Measurements from ENCODE around the gene MID1. TPM values are rescaled to one million over a fixed set of nuclear protein-coding genes. Genes with fewer than 3 reads are reported as not detected.

MID1 gene
- total RNA-seq, 1 donor from 2014 or later = 48.1 TPM

DNA sequence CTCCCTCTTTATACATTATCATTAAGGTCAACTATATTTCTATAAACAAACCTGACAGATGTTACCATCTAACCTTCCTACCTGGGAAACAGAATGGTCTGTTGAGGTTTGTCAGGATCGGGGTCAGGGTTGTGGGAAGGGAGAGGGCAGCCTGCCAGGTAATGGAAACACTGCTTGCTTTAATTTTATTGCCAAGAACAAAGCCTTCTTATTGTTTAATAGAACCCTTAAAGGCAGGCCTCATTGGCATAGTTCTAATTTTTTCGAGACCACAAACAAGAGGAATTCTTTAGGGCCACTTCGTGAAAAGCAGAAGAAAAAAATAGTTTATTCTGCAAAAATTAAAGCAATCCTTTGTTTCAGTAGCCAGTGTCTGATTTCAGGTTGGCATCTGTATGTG, 113.2 kb downstream of the MID1 start:
- DNase-seq (ENCODE audit: low read depth, low spot score) = no peak
- Mint-ChIP-seq H3K36me3 (ENCODE audit: low read depth) (peaks cover 8% of the 10 kb centered on the region), H3K27me3 (ENCODE audit: low read depth) (no peaks in the 10 kb centered on the region), H3K4me1 (peaks cover 26% of the 10 kb centered on the region), H3K9me3 (peaks cover 2% of the 10 kb centered on the region), H3K27ac (ENCODE audit: unreplicated experiment) (no peak overlapping the region), H3K4me3 (no peak overlapping the region)
- TF ChIP-seq, protein P1, sequence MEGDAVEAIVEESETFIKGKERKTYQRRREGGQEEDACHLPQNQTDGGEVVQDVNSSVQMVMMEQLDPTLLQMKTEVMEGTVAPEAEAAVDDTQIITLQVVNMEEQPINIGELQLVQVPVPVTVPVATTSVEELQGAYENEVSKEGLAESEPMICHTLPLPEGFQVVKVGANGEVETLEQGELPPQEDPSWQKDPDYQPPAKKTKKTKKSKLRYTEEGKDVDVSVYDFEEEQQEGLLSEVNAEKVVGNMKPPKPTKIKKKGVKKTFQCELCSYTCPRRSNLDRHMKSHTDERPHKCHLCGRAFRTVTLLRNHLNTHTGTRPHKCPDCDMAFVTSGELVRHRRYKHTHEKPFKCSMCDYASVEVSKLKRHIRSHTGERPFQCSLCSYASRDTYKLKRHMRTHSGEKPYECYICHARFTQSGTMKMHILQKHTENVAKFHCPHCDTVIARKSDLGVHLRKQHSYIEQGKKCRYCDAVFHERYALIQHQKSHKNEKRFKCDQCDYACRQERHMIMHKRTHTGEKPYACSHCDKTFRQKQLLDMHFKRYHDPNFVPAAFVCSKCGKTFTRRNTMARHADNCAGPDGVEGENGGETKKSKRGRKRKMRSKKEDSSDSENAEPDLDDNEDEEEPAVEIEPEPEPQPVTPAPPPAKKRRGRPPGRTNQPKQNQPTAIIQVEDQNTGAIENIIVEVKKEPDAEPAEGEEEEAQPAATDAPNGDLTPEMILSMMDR (conservative IDR thresholded peaks at IDR 0.05) = no peak

DNA sequence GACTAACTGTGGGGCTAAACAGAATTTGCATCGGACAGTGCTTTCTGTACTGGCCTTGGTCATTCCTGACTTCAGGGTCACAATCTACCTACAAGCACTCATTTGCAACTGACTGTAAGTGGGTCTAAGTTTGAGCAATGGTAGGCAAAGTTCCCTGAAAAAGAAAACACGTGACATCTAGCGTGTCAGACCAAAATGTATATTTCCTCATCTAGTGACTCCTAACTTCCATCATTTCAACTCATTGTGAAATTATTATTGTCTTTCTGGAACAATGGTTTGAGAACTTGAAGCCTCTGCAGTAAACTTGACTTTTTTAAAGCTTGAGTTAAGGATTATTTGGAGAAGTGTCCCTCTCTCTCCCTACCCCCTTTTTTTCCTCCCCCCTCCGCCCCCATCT, 113.6 kb downstream of the MID1 start:
- Mint-ChIP-seq H3K27ac (ENCODE audit: unreplicated experiment) (no peak overlapping the region), H3K27me3 (ENCODE audit: low read depth) (no peaks in the 10 kb centered on the region), H3K4me1 (peaks cover 22% of the 10 kb centered on the region), H3K4me3 (no peak overlapping the region), H3K9me3 (peaks cover 2% of the 10 kb centered on the region), H3K36me3 (ENCODE audit: low read depth) (peaks cover 5% of the 10 kb centered on the region)
- TF ChIP-seq, protein P1 (conservative IDR thresholded peaks at IDR 0.05) = no peak
- DNase-seq (ENCODE audit: low read depth, low spot score) = no peak

DNA sequence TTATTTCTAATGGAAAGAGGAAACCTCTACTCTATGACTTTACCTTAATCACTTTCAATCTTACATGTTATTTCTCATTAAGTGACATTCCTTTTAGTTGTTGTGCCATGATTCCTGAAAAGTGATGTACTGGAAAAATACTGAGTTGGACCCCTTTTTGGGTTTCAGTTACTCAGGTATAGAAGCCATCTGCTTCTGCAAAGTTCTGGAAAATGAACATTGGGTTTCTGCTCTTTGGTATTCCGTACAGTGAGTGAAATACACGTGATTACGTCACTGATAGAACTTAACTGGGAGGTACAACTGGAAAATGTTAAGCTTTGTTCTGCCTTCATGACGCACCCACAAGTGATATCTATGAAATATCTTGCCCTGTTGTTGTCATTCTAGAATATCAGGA, 114.7 kb downstream of the MID1 start:
- Mint-ChIP-seq H3K27ac (ENCODE audit: unreplicated experiment) (no peak overlapping the region), H3K4me3 (no peak overlapping the region), H3K36me3 (ENCODE audit: low read depth) (peaks cover 6% of the 10 kb centered on the region), H3K27me3 (ENCODE audit: low read depth) (no peaks in the 10 kb centered on the region), H3K9me3 (peaks cover 7% of the 10 kb centered on the region), H3K4me1 (peaks cover 20% of the 10 kb centered on the region)
- TF ChIP-seq, protein P1 (conservative IDR thresholded peaks at IDR 0.05) = no peak
- DNase-seq (ENCODE audit: low read depth, low spot score) = no peak

DNA sequence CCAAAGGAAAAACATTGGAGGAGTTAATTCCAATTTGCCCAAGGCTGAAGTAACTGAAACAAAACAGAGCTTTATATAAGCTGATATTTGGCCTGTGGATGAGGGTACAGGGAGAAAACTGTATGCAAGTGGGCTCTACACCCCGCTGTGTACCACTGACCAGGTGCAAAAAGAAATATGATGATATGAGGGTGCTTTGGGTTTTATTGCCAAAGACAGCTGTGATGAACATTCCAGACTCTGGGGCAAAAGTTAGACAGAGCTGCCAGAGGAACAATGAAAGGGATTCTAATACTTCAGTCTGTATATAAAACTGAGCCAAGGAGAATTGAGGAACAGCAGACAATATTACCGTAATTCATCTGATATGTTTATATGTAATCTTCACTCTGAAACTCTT, 117.4 kb downstream of the MID1 start:
- Mint-ChIP-seq H3K27me3 (ENCODE audit: low read depth) (no peaks in the 10 kb centered on the region), H3K36me3 (ENCODE audit: low read depth) (peaks cover 10% of the 10 kb centered on the region), H3K4me3 (no peak overlapping the region), H3K9me3 (peaks cover 10% of the 10 kb centered on the region), H3K4me1 (peaks cover 4% of the 10 kb centered on the region), H3K27ac (ENCODE audit: unreplicated experiment) (no peak overlapping the region)
- TF ChIP-seq, protein P1 (conservative IDR thresholded peaks at IDR 0.05) = no peak
- DNase-seq (ENCODE audit: low read depth, low spot score) = no peak

DNA sequence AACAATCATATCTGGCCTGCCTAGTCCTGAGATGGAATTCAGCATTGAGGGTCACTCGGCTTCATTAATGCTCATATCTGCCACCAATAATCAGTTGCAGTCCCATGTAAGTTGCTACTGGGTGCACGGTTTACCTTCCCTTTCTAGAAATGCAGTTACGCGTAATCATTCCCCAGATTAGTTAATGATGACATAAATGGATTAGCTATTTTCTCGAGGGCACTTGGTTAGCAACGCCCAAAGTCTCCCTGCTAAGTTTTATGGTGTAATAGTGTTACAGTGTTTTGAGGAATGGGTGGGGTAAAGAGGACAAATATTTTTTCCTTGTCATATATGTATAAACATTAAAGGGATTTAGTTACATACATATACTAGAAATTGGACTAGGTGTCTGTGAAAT, 118.8 kb downstream of the MID1 start:
- Mint-ChIP-seq H3K36me3 (ENCODE audit: low read depth) (peaks cover 12% of the 10 kb centered on the region), H3K27me3 (ENCODE audit: low read depth) (no peaks in the 10 kb centered on the region), H3K4me1 (peaks cover 2% of the 10 kb centered on the region), H3K27ac (ENCODE audit: unreplicated experiment) (no peak overlapping the region), H3K9me3 (peaks cover 12% of the 10 kb centered on the region), H3K4me3 (no peak overlapping the region)
- no peak for DNase-seq (ENCODE audit: low read depth, low spot score)
- TF ChIP-seq, protein P1 (conservative IDR thresholded peaks at IDR 0.05) = no peak

All from neural crest cell (in vitro differentiated cells).